GM13977 (cell line): ENCODE measurements around the gene MYH3.

Source experiments
- DNase-seq: peaks from one replicate; pipeline ENCODE4 v3.0.0; 2012; ENCODE audit warnings: low spot score
- CTCF ChIP-seq: IDR thresholded peaks from 2 replicates; pipeline ENCODE4 v1.5.1; 2012; ENCODE audit warnings: mild to moderate bottlenecking, control low read depth; ENCODE audit not compliant: insufficient read depth; ENCODE audit errors: extremely low read depth, missing control alignments
- in situ Hi-C: fragments of 300-500 bp; cut with MboI; formaldehyde crosslinking; loops from one replicate; pipeline ENCODE4 v1.12.0; 2022; ENCODE audit warnings: low sequenced_read_pairs, low pct_unique_long_range_greater_than_20kb, mixed read lengths, inconsistent platforms; ENCODE audit not compliant: unreplicated experiment

The MYH3 gene

DNA sequence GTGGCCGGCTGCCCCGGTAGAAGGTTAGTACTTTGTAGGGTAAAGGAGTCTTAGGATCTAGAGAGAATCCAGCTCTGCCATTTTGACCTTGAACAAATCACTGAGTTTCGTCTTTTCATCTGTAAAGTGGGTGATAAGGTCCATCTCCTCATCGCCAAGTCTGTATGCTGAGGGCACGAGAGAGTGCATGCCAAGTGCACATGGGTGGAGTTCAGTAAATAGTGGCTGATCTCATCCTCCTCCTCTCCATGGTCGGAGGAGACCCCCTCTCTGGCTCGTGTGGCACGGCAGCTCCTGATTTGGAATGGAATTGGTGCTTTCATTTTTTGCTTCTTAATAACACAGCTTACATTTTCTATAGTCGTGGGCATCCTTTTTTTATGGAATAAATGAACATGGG, 30.7 kb downstream of the MYH3 start:
- in situ Hi-C loops: no loop called here
- no peak for DNase-seq
- no peak for TF ChIP-seq CTCF

GRCh38 chr17:10624969-10625368, 32.1 kb downstream of the MYH3 start:
- TF ChIP-seq CTCF: no peak
- DNase-seq: no peak
- in situ Hi-C loops: loop anchor here (25.0 kb wide), 2 partner anchors 288 to 663 kb away; no protein-coding TSS in a partner anchor

DNA sequence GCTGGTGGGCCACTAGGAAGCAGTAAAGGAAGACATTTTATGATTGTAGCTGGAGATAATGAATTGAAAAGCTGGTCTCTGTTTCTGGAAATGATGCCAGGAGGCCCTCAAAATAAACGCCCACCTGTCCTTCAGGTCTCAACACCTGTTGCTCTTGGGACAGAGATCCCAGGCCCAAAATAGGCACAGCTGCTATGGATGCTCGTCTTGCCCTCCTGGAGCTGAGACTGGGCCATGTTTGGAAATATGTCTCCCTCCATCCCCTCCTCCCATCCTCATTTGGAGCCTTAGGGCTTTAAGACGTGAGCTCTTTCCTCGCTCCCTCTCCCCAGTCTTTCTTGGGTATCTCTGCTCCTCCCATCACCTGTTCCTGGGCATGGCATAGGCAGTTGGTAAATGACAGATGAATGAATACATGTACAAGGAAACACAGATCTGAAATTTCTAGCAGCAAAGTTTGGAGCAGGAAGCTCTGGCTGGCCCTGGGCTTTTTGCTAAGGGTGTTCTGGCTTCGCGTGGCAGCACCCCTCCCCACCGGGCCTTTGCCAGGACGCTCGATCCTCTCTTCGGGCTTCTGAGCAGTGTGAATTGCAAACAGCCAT, 33.3 kb downstream of the MYH3 start:
- no peak for DNase-seq
- TF ChIP-seq CTCF: no peak
- in situ Hi-C loops: loop anchor here (25.0 kb wide), 2 partner anchors 287 to 662 kb away; no protein-coding TSS in a partner anchor

- in situ Hi-C loops: loop anchor here (25.0 kb wide), 2 partner anchors 286 to 661 kb away; no protein-coding TSS in a partner anchor
- no peak for DNase-seq
- TF ChIP-seq CTCF: no peak
Observed at GRCh38 chr17:10622617-10623485, 34.3 kb downstream of the MYH3 start.

- no peak for TF ChIP-seq CTCF
- no peak for DNase-seq
- in situ Hi-C loops: loop anchor here (25.0 kb wide), 2 partner anchors 284 to 659 kb away; no protein-coding TSS in a partner anchor
Observed at GRCh38 chr17:10621397-10621796, 35.7 kb downstream of the MYH3 start.

DNA sequence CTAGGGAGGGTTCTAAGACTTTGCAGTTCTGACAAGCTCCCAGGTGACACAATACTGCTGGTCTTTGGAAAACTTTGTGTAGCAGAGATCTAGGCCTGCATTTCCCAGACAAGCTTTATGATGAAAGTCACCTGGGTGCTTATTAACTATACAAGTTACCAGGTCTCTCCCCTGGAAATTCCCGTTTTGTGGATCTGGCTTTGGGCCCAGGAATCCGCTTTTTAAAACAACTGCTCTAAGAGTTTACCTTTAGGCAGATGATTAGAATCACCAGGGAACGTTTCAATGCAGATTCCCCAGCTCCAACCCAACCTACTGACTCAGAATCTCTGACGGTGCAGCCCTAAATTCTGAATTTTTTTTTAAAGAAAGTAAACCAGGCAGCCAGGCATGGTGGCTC, 36.3 kb downstream of the MYH3 start:
- TF ChIP-seq CTCF: no peak
- in situ Hi-C loops: loop anchor here (25.0 kb wide), 2 partner anchors 284 to 659 kb away; no protein-coding TSS in a partner anchor

More for the DNA sequence above, 36.3 kb downstream of the MYH3 start:
- no peak for DNase-seq
